Inflammatory macrophage treated with lipopolysaccharide for 4 hours (primary cell): Measurements from ENCODE around the gene RCVRN.
A peak's percentile ranks its signal among the peaks of the same experiment; 100 is the strongest.

ENCODE experiments used
- DNase-seq: peaks from one replicate; pipeline ENCODE4 v3.0.0-alpha.2; 2020

Gene RCVRN

GRCh38 chr17:9895923-9896322 lies 9.1 kb downstream of the RCVRN start:
- peak; percentile 25 for DNase-seq

GRCh38 chr17:9894231-9894630 lies 10.8 kb downstream of the RCVRN start:
- DNase-seq: no peak

GRCh38 chr17:9893411-9894012 lies 11.6 kb downstream of the RCVRN start:
- no peak for DNase-seq

- DNase-seq: peak; percentile 51
Observed at GRCh38 chr17:9890124-9890523, 14.9 kb downstream of the RCVRN start.

- no peak for DNase-seq
Observed at GRCh38 chr17:9887508-9887907, 17.6 kb downstream of the RCVRN start.

GRCh38 chr17:9886141-9886930 lies 18.7 kb downstream of the RCVRN start:
- DNase-seq: peak; percentile 64

DNA sequence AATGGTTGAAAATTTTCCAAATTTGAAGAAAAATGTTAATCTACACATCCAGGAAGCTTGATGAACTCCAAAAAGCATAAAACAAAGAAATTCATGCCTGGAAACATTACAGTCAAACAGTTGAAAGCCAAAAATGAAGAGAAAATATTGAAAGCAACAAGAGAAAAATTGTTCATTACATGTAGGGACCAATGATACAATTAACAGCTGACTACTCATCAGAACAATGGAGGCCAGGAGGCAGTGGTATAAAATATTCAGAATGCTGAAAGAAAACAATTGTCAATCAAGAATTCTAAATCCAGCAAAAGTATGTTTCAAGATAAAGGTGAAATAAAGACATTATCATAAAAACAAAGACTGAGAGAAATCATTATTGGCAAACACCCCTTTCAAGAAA lies 21.6 kb downstream of the RCVRN start:
- no peak for DNase-seq

GRCh38 chr17:9880582-9880999 lies 24.5 kb downstream of the RCVRN start:
- DNase-seq: peak; percentile 91

DNA sequence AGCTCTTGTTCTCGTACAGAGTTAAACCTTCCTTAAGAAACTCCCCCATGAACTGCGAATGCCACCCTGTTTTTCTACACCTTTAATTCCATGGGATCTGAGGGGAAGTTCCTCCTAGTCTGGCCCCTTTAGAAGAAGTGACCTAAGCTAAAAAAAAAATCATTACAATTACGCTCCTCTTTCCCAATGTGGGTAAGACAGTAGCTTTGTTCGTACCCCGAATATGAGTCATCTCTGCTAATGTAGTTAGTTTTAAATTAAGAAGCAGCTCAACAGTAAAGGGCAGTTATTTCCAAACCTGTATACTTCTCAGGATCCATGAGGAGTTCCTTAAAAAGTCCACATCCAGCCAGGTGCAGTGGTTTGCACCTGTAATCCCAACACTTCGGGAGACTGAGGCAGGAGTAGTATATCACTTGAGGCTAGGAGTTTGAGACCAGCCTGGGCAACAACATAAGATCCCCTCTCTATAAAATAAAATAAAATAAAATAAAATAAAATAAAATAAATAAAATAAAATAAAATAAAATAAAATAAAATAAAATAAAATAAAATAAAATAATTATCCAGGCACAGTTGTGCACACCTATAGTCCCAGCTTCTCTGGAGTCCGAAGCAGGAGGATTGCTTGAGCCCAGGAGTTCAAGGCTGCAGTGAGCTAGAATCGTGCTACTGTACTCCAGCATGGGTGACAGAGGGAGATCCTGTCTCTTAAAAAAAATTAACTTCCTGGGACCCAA lies 26.1 kb downstream of the RCVRN start:
- DNase-seq: peak; percentile 72

GRCh38 chr17:9878356-9878755 lies 26.7 kb downstream of the RCVRN start:
- no peak for DNase-seq

GRCh38 chr17:9875441-9875840 lies 29.6 kb downstream of the RCVRN start:
- no peak for DNase-seq

DNA sequence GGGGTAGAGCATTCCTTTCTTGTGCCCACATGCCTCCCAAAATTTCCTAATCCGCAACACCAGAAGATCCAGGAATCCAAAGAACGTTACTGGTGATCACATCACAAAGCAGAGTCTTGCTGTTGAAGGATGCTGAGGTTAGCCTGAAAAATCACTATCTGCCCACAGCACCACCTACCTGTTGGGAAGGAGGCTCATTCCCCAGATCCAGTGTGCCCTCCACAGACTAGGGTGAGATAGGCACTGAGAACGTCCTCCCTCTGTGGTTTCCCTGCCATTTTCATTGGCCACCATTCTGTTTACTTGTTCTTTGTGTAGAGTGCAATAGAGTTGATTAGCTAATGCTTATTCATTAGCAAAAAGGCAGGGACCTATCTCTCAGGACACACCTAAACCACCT lies 30.3 kb downstream of the RCVRN start:
- no peak for DNase-seq

GRCh38 chr17:9872852-9873251 lies 32.2 kb downstream of the RCVRN start:
- DNase-seq: no peak

- DNase-seq: no peak
Observed at GRCh38 chr17:9868552-9868951, 36.5 kb downstream of the RCVRN start.

- DNase-seq: peak; percentile 33
Observed at GRCh38 chr17:9865586-9865985, 39.5 kb downstream of the RCVRN start.

- no peak for DNase-seq
Observed at GRCh38 chr17:9862949-9863348, 42.1 kb downstream of the RCVRN start.

DNA sequence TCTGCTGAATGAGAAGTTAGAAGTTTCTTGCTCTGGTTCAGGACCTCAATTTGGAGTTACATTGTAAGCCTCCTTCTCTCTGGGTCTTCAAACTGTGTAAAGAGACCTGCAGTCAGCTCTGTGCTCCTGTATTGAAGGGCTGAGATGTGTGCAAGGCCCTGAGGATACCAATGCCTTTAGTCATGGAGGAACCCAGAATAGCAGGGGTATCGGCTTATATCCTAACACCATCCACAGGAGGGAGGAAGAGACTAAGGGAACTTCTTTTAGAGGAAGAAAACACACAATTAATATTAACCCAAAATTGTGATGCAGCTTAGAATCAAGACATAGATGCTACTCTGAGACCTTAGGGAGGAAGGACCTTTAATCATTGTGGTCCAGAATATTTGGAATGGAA lies 42.9 kb downstream of the RCVRN start:
- no peak for DNase-seq

GRCh38 chr17:9860851-9861250 lies 44.2 kb downstream of the RCVRN start:
- DNase-seq: no peak

- no peak for DNase-seq
Observed at GRCh38 chr17:9859781-9860180, 45.3 kb downstream of the RCVRN start.

- DNase-seq: no peak
Observed at GRCh38 chr17:9855036-9855435, 50.0 kb downstream of the RCVRN start.

DNA sequence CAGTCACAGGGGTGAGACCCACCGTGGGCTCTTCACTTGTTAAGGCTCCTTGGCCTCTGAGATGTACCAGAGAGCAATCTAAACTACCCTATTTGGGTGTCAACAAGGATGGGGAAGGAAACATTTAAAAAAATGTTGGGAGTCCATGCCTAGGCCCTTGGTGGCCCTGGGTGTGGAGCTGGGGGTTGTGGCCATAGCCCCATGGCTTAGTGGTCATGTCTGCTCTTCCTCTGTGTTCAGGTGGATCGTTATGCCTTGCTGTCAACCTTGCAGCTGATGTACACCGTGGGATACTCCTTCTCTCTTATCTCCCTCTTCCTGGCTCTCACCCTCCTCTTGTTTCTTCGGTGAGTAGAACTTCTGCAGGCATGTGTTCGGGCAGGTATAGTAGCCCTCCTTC lies 50.8 kb downstream of the RCVRN start:
- DNase-seq: no peak

DNA sequence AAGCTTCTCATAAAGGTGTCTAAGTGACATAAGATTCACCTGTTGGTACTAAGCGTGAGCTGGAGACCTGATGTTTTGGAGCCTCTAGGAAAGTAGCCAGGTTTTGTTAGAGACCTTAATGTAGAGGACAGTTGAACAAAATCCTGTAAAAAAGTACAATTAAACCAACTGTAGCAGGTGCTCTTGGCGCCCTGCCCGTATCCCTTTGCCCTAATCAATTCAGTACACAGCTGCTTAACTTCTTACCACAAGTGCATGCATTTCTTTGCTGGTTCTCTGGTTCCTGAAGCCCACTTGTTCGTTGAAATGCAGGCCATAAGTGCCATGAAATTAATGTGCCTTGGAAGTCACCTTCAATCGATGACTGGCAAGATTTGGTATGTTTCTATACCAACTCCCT lies 54.9 kb downstream of the RCVRN start:
- DNase-seq: no peak
